ENCODE results near the gene B9D1. TPM values are rescaled to one million over a fixed set of nuclear protein-coding genes. Genes with fewer than 3 reads are reported as not detected.

B9D1 gene
- total and polyA plus RNA-seq, 2 experiments from 2014 or later = 35.2 to 63.5 TPM

DNA sequence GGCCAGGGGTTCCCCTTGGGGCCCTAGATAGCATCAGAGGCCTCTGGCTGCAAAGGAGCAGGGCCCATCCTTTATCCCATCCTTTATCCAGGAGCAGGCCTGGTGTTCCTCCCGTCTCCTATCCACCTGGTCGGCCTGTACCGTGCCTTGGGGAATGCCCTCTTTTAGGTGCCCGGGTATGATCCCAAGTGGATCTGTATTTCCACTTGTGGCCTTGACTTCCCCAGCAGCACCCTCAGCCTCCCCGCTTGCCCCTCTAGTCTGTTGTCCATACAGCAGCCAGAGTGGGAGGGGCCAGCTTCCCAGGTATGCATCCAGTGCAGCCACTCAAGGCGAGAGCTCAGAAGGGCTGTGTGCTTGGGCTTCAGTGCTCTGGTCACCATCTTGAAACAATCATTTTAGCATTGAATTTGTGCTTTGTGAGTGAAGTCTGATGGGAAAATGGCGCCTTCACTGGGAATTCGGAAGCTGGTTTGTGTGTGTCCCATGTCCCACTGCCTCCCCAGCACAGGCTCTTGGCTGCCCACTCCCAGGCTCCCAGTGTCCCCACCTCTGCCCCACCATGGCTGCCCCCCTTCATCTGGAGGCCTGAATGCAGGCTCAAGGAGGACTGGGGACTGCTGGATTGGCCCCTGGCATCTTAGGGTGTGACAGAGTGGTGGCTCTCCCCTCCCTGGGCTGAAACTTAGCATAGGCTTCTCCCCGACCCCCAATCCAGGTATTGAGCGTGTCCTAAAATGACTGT is 45.2 kb upstream of the B9D1 start:
- Histone ChIP-seq H3K4me1 (ENCODE audit: insufficient read depth) (peaks cover 15% of the 10 kb centered on the region), H3K9me2 (ENCODE audit: insufficient read depth) (0 out of 2 replicates have a peak, but pooled peaks cover 8% of the 10 kb centered on the region), H3K27ac (ENCODE audit: low read depth) (no peak overlapping the region), H3K27me3 (ENCODE audit: insufficient read depth) (no peaks in the 10 kb centered on the region), H3F3A (replicated peaks; ENCODE audit: low read depth) (no peaks in the 10 kb centered on the region), H4K20me1 (replicated peaks; ENCODE audit: insufficient read depth) (no peaks in the 10 kb centered on the region), H2AFZ (0 out of 2 replicates have a peak overlapping the region, but pooled peaks have one; percentile 32), H3K4me3 (no peak overlapping the region), H3K36me3 (ENCODE audit: insufficient read depth) (no peaks in the 10 kb centered on the region), H3K79me2 (replicated peaks; ENCODE audit: insufficient read depth) (no peaks in the 10 kb centered on the region), H3K4me2 (no peak overlapping the region)
- H3K36me3 Mint-ChIP-seq (ENCODE audit: low read depth) = no peaks in the 10 kb centered on the region
- DNase-seq (ENCODE audit: low spot score) (no peak), ATAC-seq (no peak)
- peaks cover 17% of the 10 kb centered on the region for H3K4me1 Mint-ChIP-seq
- no peak overlapping the region for H3K27ac Mint-ChIP-seq
- no peak overlapping the region for H3K4me3 Mint-ChIP-seq
- TF ChIP-seq EZH2 (IDR thresholded peaks at IDR 0.05; ENCODE audit: low read depth, unreplicated experiment) = no peak
- no peak for TF ChIP-seq JUNB (IDR thresholded peaks at IDR 0.05; ENCODE audit: unreplicated experiment)
- no peak for TF ChIP-seq POLR2AphosphoS5 (IDR thresholded peaks at IDR 0.05; ENCODE audit: low read depth)
- TF ChIP-seq, protein P1, sequence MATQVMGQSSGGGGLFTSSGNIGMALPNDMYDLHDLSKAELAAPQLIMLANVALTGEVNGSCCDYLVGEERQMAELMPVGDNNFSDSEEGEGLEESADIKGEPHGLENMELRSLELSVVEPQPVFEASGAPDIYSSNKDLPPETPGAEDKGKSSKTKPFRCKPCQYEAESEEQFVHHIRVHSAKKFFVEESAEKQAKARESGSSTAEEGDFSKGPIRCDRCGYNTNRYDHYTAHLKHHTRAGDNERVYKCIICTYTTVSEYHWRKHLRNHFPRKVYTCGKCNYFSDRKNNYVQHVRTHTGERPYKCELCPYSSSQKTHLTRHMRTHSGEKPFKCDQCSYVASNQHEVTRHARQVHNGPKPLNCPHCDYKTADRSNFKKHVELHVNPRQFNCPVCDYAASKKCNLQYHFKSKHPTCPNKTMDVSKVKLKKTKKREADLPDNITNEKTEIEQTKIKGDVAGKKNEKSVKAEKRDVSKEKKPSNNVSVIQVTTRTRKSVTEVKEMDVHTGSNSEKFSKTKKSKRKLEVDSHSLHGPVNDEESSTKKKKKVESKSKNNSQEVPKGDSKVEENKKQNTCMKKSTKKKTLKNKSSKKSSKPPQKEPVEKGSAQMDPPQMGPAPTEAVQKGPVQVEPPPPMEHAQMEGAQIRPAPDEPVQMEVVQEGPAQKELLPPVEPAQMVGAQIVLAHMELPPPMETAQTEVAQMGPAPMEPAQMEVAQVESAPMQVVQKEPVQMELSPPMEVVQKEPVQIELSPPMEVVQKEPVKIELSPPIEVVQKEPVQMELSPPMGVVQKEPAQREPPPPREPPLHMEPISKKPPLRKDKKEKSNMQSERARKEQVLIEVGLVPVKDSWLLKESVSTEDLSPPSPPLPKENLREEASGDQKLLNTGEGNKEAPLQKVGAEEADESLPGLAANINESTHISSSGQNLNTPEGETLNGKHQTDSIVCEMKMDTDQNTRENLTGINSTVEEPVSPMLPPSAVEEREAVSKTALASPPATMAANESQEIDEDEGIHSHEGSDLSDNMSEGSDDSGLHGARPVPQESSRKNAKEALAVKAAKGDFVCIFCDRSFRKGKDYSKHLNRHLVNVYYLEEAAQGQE (IDR thresholded peaks at IDR 0.05; ENCODE audit: unreplicated experiment) = no peak
- no peak for TF ChIP-seq NANOG (IDR thresholded peaks at IDR 0.05; ENCODE audit: borderline replicate concordance)
- no peak for TF ChIP-seq STAT1 (IDR thresholded peaks at IDR 0.05; ENCODE audit: unreplicated experiment)
- no peak for TF ChIP-seq ZNF114 (CRISPR knock-in tag; IDR thresholded peaks at IDR 0.05)
- TF ChIP-seq, protein P2, sequence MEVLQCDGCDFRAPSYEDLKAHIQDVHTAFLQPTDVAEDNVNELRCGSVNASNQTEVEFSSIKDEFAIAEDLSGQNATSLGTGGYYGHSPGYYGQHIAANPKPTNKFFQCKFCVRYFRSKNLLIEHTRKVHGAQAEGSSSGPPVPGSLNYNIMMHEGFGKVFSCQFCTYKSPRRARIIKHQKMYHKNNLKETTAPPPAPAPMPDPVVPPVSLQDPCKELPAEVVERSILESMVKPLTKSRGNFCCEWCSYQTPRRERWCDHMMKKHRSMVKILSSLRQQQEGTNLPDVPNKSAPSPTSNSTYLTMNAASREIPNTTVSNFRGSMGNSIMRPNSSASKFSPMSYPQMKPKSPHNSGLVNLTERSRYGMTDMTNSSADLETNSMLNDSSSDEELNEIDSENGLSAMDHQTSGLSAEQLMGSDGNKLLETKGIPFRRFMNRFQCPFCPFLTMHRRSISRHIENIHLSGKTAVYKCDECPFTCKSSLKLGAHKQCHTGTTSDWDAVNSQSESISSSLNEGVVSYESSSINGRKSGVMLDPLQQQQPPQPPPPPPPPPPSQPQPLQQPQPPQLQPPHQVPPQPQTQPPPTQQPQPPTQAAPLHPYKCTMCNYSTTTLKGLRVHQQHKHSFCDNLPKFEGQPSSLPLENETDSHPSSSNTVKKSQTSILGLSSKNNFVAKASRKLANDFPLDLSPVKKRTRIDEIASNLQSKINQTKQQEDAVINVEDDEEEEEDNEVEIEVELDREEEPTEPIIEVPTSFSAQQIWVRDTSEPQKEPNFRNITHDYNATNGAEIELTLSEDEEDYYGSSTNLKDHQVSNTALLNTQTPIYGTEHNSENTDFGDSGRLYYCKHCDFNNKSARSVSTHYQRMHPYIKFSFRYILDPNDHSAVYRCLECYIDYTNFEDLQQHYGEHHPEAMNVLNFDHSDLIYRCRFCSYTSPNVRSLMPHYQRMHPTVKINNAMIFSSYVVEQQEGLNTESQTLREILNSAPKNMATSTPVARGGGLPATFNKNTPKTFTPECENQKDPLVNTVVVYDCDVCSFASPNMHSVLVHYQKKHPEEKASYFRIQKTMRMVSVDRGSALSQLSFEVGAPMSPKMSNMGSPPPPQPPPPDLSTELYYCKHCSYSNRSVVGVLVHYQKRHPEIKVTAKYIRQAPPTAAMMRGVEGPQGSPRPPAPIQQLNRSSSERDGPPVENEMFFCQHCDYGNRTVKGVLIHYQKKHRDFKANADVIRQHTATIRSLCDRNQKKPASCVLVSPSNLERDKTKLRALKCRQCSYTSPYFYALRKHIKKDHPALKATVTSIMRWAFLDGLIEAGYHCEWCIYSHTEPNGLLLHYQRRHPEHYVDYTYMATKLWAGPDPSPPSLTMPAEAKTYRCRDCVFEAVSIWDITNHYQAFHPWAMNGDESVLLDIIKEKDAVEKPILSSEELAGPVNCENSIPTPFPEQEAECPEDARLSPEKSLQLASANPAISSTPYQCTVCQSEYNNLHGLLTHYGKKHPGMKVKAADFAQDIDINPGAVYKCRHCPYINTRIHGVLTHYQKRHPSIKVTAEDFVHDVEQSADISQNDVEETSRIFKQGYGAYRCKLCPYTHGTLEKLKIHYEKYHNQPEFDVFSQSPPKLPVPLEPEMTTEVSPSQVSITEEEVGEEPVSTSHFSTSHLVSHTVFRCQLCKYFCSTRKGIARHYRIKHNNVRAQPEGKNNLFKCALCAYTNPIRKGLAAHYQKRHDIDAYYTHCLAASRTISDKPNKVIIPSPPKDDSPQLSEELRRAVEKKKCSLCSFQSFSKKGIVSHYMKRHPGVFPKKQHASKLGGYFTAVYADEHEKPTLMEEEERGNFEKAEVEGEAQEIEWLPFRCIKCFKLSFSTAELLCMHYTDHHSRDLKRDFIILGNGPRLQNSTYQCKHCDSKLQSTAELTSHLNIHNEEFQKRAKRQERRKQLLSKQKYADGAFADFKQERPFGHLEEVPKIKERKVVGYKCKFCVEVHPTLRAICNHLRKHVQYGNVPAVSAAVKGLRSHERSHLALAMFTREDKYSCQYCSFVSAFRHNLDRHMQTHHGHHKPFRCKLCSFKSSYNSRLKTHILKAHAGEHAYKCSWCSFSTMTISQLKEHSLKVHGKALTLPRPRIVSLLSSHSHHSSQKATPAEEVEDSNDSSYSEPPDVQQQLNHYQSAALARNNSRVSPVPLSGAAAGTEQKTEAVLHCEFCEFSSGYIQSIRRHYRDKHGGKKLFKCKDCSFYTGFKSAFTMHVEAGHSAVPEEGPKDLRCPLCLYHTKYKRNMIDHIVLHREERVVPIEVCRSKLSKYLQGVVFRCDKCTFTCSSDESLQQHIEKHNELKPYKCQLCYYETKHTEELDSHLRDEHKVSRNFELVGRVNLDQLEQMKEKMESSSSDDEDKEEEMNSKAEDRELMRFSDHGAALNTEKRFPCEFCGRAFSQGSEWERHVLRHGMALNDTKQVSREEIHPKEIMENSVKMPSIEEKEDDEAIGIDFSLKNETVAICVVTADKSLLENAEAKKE (CRISPR knock-in tag; IDR thresholded peaks at IDR 0.05) = no peak
- no peak for TF ChIP-seq EZH2phosphoT487 (IDR thresholded peaks at IDR 0.05; ENCODE audit: unreplicated experiment)
- TF ChIP-seq, protein P3, sequence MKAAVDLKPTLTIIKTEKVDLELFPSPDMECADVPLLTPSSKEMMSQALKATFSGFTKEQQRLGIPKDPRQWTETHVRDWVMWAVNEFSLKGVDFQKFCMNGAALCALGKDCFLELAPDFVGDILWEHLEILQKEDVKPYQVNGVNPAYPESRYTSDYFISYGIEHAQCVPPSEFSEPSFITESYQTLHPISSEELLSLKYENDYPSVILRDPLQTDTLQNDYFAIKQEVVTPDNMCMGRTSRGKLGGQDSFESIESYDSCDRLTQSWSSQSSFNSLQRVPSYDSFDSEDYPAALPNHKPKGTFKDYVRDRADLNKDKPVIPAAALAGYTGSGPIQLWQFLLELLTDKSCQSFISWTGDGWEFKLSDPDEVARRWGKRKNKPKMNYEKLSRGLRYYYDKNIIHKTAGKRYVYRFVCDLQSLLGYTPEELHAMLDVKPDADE (IDR thresholded peaks at IDR 0.05) = no peak
- no peak for TF ChIP-seq CREB1 (CRISPR knock-in tag; IDR thresholded peaks at IDR 0.05; ENCODE audit: low read depth)
- TF ChIP-seq, protein P4, sequence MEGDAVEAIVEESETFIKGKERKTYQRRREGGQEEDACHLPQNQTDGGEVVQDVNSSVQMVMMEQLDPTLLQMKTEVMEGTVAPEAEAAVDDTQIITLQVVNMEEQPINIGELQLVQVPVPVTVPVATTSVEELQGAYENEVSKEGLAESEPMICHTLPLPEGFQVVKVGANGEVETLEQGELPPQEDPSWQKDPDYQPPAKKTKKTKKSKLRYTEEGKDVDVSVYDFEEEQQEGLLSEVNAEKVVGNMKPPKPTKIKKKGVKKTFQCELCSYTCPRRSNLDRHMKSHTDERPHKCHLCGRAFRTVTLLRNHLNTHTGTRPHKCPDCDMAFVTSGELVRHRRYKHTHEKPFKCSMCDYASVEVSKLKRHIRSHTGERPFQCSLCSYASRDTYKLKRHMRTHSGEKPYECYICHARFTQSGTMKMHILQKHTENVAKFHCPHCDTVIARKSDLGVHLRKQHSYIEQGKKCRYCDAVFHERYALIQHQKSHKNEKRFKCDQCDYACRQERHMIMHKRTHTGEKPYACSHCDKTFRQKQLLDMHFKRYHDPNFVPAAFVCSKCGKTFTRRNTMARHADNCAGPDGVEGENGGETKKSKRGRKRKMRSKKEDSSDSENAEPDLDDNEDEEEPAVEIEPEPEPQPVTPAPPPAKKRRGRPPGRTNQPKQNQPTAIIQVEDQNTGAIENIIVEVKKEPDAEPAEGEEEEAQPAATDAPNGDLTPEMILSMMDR (conservative IDR thresholded peaks at IDR 0.05; ENCODE audit: low read depth in 2 of 2) = no peak
- TF ChIP-seq ZNF331 (CRISPR knock-in tag; IDR thresholded peaks at IDR 0.05; ENCODE audit: low read depth) = no peak
- H3K9me3 Mint-ChIP-seq = no peaks in the 10 kb centered on the region
- peaks cover 16% of the 10 kb centered on the region for H3K27me3 Mint-ChIP-seq (ENCODE audit: insufficient read depth, low read depth, poor library complexity)
